HPDE6-E6E7 (cell line): Measurements from ENCODE around the gene TFR2.

Source experiments
- DNase-seq: peaks from one replicate; pipeline ENCODE4 v3.0.0; 2011; ENCODE audit warnings: missing footprints; ENCODE audit errors: extremely low spot score

Gene TFR2

GRCh38 chr7:100641463-100641859 is at the start of gene TFR2:
Gene TFR2 (minus strand): TSS chr7:100641552. CDS start chr7:100641509, 43 bp downstream.
- DNase-seq, result no peak

- no peak for DNase-seq
Observed at GRCh38 chr7:100689230-100690135, 48.1 kb upstream of the TFR2 start.

GRCh38 chr7:100688326-100688860 is 47.0 kb upstream of the TFR2 start:
- DNase-seq, result no peak

GRCh38 chr7:100687751-100688300 is 46.5 kb upstream of the TFR2 start:
- no peak for DNase-seq

- DNase-seq, result no peak
Observed at GRCh38 chr7:100687261-100687660, 45.9 kb upstream of the TFR2 start.

GRCh38 chr7:100686822-100687211 is 45.5 kb upstream of the TFR2 start:
- DNase-seq, result no peak

GRCh38 chr7:100686201-100686821 is 45.0 kb upstream of the TFR2 start:
- no peak for DNase-seq

GRCh38 chr7:100685631-100686145 is 44.3 kb upstream of the TFR2 start:
- DNase-seq, result no peak

- DNase-seq, result no peak
Observed at GRCh38 chr7:100685049-100685605, 43.8 kb upstream of the TFR2 start.

- DNase-seq, result no peak
Observed at GRCh38 chr7:100684534-100685042, 43.2 kb upstream of the TFR2 start.

GRCh38 chr7:100683659-100684533 is 42.5 kb upstream of the TFR2 start:
- DNase-seq, result no peak

GRCh38 chr7:100682991-100683658 is 41.8 kb upstream of the TFR2 start:
- no peak for DNase-seq

- DNase-seq, result no peak
Observed at GRCh38 chr7:100682228-100682741, 40.9 kb upstream of the TFR2 start.

- DNase-seq, result no peak
Observed at GRCh38 chr7:100681491-100682227, 40.3 kb upstream of the TFR2 start.

GRCh38 chr7:100680576-100681271 is 39.4 kb upstream of the TFR2 start:
- no peak for DNase-seq

- DNase-seq, result no peak
Observed at GRCh38 chr7:100679927-100680575, 38.7 kb upstream of the TFR2 start.

GRCh38 chr7:100679129-100679926 is 38.0 kb upstream of the TFR2 start:
- no peak for DNase-seq
